Activated CD4-positive, alpha-beta T cell treated with anti-CD3 and anti-CD28 coated beads, Interleukin-2, amount 50 U/mL, for 1 hour (primary cell): Measurements from ENCODE around the gene ARPC1B.
A peak's percentile ranks its signal among the peaks of the same experiment; 100 is the strongest.

Experiments used
- DNase-seq: peaks from one replicate; pipeline ENCODE4 v3.0.0-alpha.2; 2020

Gene ARPC1B

GRCh38 chr7:99390941-99391602, 16.5 kb downstream of the ARPC1B start:
- DNase-seq: no peak

GRCh38 chr7:99392046-99392445, 17.5 kb downstream of the ARPC1B start:
- DNase-seq: no peak

GRCh38 chr7:99392659-99393354, 18.3 kb downstream of the ARPC1B start:
- peak; percentile 83 for DNase-seq

GRCh38 chr7:99393355-99394187, 19.0 kb downstream of the ARPC1B start:
- DNase-seq: no peak

- no peak for DNase-seq
These were observed 19.6 kb downstream of the ARPC1B start for GRCh38 chr7:99394188-99394502.

GRCh38 chr7:99395616-99396327, 21.2 kb downstream of the ARPC1B start:
- DNase-seq: no peak

- no peak for DNase-seq
These were observed 22.1 kb downstream of the ARPC1B start for GRCh38 chr7:99396418-99397296.

GRCh38 chr7:99397297-99397983, 22.9 kb downstream of the ARPC1B start:
- DNase-seq: no peak

- no peak for DNase-seq
These were observed 24.4 kb downstream of the ARPC1B start for GRCh38 chr7:99398891-99399445.

- DNase-seq: no peak
These were observed 25.1 kb downstream of the ARPC1B start for GRCh38 chr7:99399597-99399996.

- no peak for DNase-seq
These were observed 28.3 kb downstream of the ARPC1B start for GRCh38 chr7:99402854-99403253.

GRCh38 chr7:99403764-99404163, 29.2 kb downstream of the ARPC1B start:
- no peak for DNase-seq

- no peak for DNase-seq
These were observed 29.9 kb downstream of the ARPC1B start for GRCh38 chr7:99404235-99404976.

GRCh38 chr7:99404977-99405320, 30.4 kb downstream of the ARPC1B start:
- DNase-seq: no peak

GRCh38 chr7:99406557-99406956, 32.0 kb downstream of the ARPC1B start:
- DNase-seq: no peak

GRCh38 chr7:99407872-99408378, 33.4 kb downstream of the ARPC1B start:
- DNase-seq: peak; percentile 31

GRCh38 chr7:99408379-99409191, 34.1 kb downstream of the ARPC1B start, which contains the start of the genes BUD31 and PDAP1:
BUD31 (plus strand) TSS chr7:99408969; CDS start chr7:99411093, 2,124 bp downstream.
PDAP1 (minus strand) TSS chr7:99408597; CDS start chr7:99408548, 49 bp downstream.
- peak; percentile 92 for DNase-seq

- no peak for DNase-seq
These were observed 34.7 kb downstream of the ARPC1B start for GRCh38 chr7:99409192-99409572.

- DNase-seq: no peak
These were observed 35.3 kb downstream of the ARPC1B start for GRCh38 chr7:99409806-99410205.
